Measurements from ENCODE around the gene SH2D3A.

DNA sequence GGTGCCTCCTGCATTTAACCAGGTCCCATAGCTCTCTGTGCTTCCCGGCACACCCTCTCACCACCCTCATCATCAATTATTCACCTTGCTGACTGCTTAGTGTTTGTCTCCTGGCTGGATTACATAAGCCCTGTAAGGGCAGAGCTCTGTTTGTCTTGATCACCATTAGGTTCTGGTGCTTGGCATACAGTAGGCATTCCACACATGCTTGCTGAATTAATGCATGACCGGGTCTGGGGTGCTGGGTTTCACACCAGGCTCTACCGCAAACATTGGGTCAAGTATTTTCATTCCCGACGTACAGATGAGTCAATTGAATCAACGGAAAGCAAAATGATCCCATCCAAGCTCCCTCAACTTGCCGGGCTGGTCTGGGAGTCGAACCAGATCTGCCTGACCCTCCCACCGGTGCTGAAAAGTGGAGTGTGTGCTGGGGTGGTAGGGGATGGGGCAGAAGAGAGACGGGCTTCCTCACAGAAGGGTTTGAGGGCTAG, 33.8 kb upstream of the SH2D3A start:
- TF ChIP-seq NFIC (IDR thresholded peaks at IDR 0.05) (peak; percentile 91), RAD21 (IDR thresholded peaks at IDR 0.05; ENCODE audit: low read depth) (0 out of 2 replicates have a peak, but pooled peaks have one; percentile 7), EP300 (IDR thresholded peaks at IDR 0.05; ENCODE audit: borderline replicate concordance) (peak; percentile 69; the same call in 1 of the 2 replicates), CEBPB (IDR thresholded peaks at IDR 0.05) (peak; percentile 59), TAF1 (IDR thresholded peaks at IDR 0.05; ENCODE audit: low read depth) (no peak), CREB1 (IDR thresholded peaks at IDR 0.05; ENCODE audit: low read depth) (no peak), REST (IDR thresholded peaks at IDR 0.05; ENCODE audit: low read depth) (no peak), YY1 (IDR thresholded peaks at IDR 0.05; ENCODE audit: low read depth) (no peak), TEAD4 (IDR thresholded peaks at IDR 0.05) (peak; percentile 96), EGR1 (IDR thresholded peaks at IDR 0.05) (no peak), MAX (IDR thresholded peaks at IDR 0.05) (peak; percentile 32; the same call in 1 of the 2 replicates), USF1 (IDR thresholded peaks at IDR 0.05) (no peak), FOXM1 (IDR thresholded peaks at IDR 0.05; ENCODE audit: borderline replicate concordance, low read depth) (peak; percentile 57), ZBTB7A (IDR thresholded peaks at IDR 0.05; ENCODE audit: low read depth) (no peak)

All from Ishikawa (cell line).